ENCODE results near the gene PTGER3.

- TF ChIP-seq CTCF (conservative IDR thresholded peaks at IDR 0.05) (no peak), ZFX (IDR thresholded peaks at IDR 0.05) (no peak)
These were observed 9.6 kb downstream of the PTGER3 start for GRCh38 chr1:71037829-71038620.

Measured in C4-2B (cell line).